Lung (tissue), 12 donors: ENCODE measurements around the gene BCAS3. TPM values are rescaled to one million over a fixed set of nuclear protein-coding genes. Genes with fewer than 3 reads are reported as not detected.

Experiments
- ATAC-seq: fragments of 200-7000 bp; cut with Tn5 transposase; one replicate; pipeline ENCODE4 v1.9.1; 2020; ENCODE audit warnings: moderate number of reproducible peaks; ENCODE audit not compliant: insufficient read depth, low FRiP score
- DNase-seq, 3 donors: peaks; one replicate each; pipeline ENCODE4 v3.0.0-alpha.2; 2013 to 2017
- H3K27ac ChIP-seq, 2 donors: one replicate each; pipeline ENCODE4 v1.5.1; 2013; ENCODE audit warnings: mild to moderate bottlenecking in 2 of 2, moderate library complexity in 2 of 2, control low read depth in 1 of 2, inconsistent platforms in 1 of 2, low read depth in 1 of 2, low read length in 1 of 2
- H3K27me3 ChIP-seq, 3 donors: one replicate each; pipeline ENCODE4 v1.5.1; 2013; ENCODE audit warnings: low read length in 2 of 3; ENCODE audit not compliant: control insufficient read depth in 3 of 3, insufficient read depth in 3 of 3
- H3K36me3 ChIP-seq, 4 donors: one replicate each; pipeline ENCODE4 v1.5.1; 2013; ENCODE audit warnings: low read length in 4 of 4, mild to moderate bottlenecking in 1 of 4, moderate library complexity in 1 of 4; ENCODE audit not compliant: control insufficient read depth in 4 of 4, insufficient read depth in 4 of 4
- H3K4me1 ChIP-seq, 5 donors: one replicate each; pipeline ENCODE4 v1.5.1; 2013; ENCODE audit warnings: low read length in 5 of 5, mild to moderate bottlenecking in 2 of 5, moderate library complexity in 1 of 5; ENCODE audit not compliant: control insufficient read depth in 5 of 5, insufficient read depth in 5 of 5
- H3K4me3 ChIP-seq: one replicate; pipeline ENCODE4 v1.5.1; 2013; ENCODE audit warnings: mild to moderate bottlenecking, control low read depth, moderate library complexity
- H3K9ac ChIP-seq, 2 donors: one replicate each; pipeline ENCODE4 v1.5.1; 2013; ENCODE audit warnings: low read length in 2 of 2, control low read depth in 1 of 2; ENCODE audit not compliant: insufficient read depth in 1 of 2
- H3K9me3 ChIP-seq, 4 donors: one replicate each; pipeline ENCODE4 v1.5.1; 2013; ENCODE audit warnings: low read length in 3 of 4, mild to moderate bottlenecking in 1 of 4, moderate library complexity in 1 of 4; ENCODE audit not compliant: control insufficient read depth in 4 of 4, insufficient read depth in 3 of 4
- CTCF ChIP-seq: IDR thresholded peaks from 2 replicates; pipeline ENCODE4 v1.5.1; 2012; ENCODE audit warnings: mild to moderate bottlenecking; ENCODE audit errors: control extremely low read depth, extremely low read depth
- WGBS, 2 donors: extraction: QIAGEN DNeasy Blood & Tissue Kit; methylation state at CpG; one replicate each; pipeline ENCODE4 v1.1.7; 2013; 5-methylcytosine and 5-hydroxymethylcytosine counted together
- polyA plus RNA-seq, 2 donors: library from polyadenylated mRNA; stranded (reverse); fragments of 200-250 nt; gene quantifications; one replicate each; pipeline ENCODE4 v1.2.1, GENCODE V29; 2013
- total RNA-seq, 2 donors: library from RNA; depleted of rRNA in 1 of 2; stranded (reverse); fragments of >200 nt in 1 of 2; gene quantifications; one replicate each; pipeline ENCODE4 v1.2.1, GENCODE V29; 2014 to 2021
- donor health status: control.
- donor health status: control.
- donor health status: Bipolar disorder and iron deficiency.
- donor health status: healthy.
- donor health status: DM: yes; HTN: yes; CAD: no.

Gene BCAS3
- total and polyA plus RNA-seq, 4 donors, result 4.0 to 101 (median 20.3) TPM

GRCh38 chr17:61087024-61087423 is 409.4 kb downstream of the BCAS3 start:
- TF ChIP-seq CTCF, result no peak
- no peak overlapping the region for H3K4me3 ChIP-seq
- H3K27me3 ChIP-seq, result no peaks in the 10 kb centered on the region
- 86 to 90% methylated on average over 4 of the region's 4 CpGs for WGBS, 2 donors
- peaks cover 0 to 6% (median 0%) of the 10 kb centered on the region in 5 donors for H3K4me1 ChIP-seq
- no peak for ATAC-seq
- DNase-seq, result no peak
- no peak overlapping the region for H3K9ac ChIP-seq
- no peaks in the 10 kb centered on the region for H3K9me3 ChIP-seq
- peaks cover 0 to 1% (median 0%) of the 10 kb centered on the region in 4 donors for H3K36me3 ChIP-seq
- no peak overlapping the region for H3K27ac ChIP-seq

- ATAC-seq, result no peak
- Histone ChIP-seq H3K9ac (no peak overlapping the region), H3K27ac (no peak overlapping the region), H3K36me3 (peaks cover 0 to 6% (median under 1%) of the 10 kb centered on the region in 4 donors), H3K4me3 (no peak overlapping the region), H3K4me1 (peaks cover 0 to 6% (median 0%) of the 10 kb centered on the region in 5 donors), H3K9me3 (peaks cover 0 to 3% (median 0%) of the 10 kb centered on the region in 4 donors), H3K27me3 (no peaks in the 10 kb centered on the region)
- whole genome bisulfite sequencing, 2 donors, result 73 to 81% methylated on average over 2 of the region's 2 CpGs
- TF ChIP-seq CTCF, result no peak
- DNase-seq, result no peak
Measured at GRCh38 chr17:61088556-61088955, 410.9 kb downstream of the BCAS3 start.

DNA sequence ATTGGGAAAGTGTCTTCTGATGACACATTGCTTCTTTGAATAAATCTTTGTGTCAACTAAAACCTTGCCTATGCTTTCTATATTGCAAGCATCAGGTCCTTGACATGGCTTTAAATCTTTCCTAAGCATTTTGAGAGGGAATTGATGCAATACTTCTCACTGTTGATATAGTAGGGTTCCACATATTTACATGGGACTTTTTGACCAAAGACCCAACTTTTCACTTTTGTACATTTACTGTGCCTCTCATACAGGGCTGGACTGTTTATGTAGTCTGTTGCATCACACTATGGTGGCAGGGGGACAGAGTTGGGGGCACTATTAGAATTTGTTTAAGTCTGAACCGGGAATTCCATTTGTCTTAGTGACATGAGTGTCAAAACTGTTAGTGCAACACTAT is 413.4 kb downstream of the BCAS3 start:
- DNase-seq (peak in 1 of 3 donors; percentile 33), ATAC-seq (no peak)
- no peaks in the 10 kb centered on the region for H3K27me3 ChIP-seq
- peaks cover 0 to 3% (median 0%) of the 10 kb centered on the region in 4 donors for H3K9me3 ChIP-seq
- TF ChIP-seq CTCF, result no peak
- WGBS, 2 donors, result 53 to 77% methylated on average over 1 of the region's 1 CpG
- no peak overlapping the region for H3K27ac ChIP-seq
- H3K9ac ChIP-seq, result no peak overlapping the region
- H3K36me3 ChIP-seq, result peaks cover 0 to 6% (median under 1%) of the 10 kb centered on the region in 4 donors
- peaks cover 0 to 6% (median 0%) of the 10 kb centered on the region in 5 donors for H3K4me1 ChIP-seq
- no peak overlapping the region for H3K4me3 ChIP-seq

GRCh38 chr17:61097781-61098180 is 420.1 kb downstream of the BCAS3 start:
- Histone ChIP-seq H3K9ac (no peak overlapping the region), H3K36me3 (no peaks in the 10 kb centered on the region), H3K4me3 (no peak overlapping the region), H3K27me3 (no peaks in the 10 kb centered on the region), H3K9me3 (no peaks in the 10 kb centered on the region), H3K4me1 (no peaks in the 10 kb centered on the region), H3K27ac (no peak overlapping the region)
- DNase-seq, result no peak
- ATAC-seq, result no peak
- no peak for TF ChIP-seq CTCF
- WGBS, 2 donors, result 81 to 87% methylated on average over 1 of the region's 1 CpG
